HepG2 (cell line): Measurements from ENCODE around the gene ZMPSTE24. TPM values are rescaled to one million over a fixed set of nuclear protein-coding genes. Genes with fewer than 3 reads are reported as not detected.

Experiments used
- polyA plus RNA-seq, 8 experiments: library from polyadenylated mRNA; depleted of rRNA in 3 of 8; stranded (reverse) in 7 of 8; unstranded in 1 of 8; fragments of >200 nt; fragmentation: Illumina TruSeq in 4 of 8; extraction: Trizol in 4 of 8; gene quantifications; 2 replicates each; pipeline versions ENCODE4 v1.2.1 to v1.2.3, GENCODE V29; 2011 to 2016; ENCODE audit warnings: low read depth in 4 of 8, missing spikeins in 1 of 8, mixed read lengths in 1 of 8; ENCODE audit not compliant: insufficient read depth in 1 of 8
- total RNA-seq, 5 experiments: library from RNA; depleted of rRNA; stranded (reverse); fragments of >200 nt; fragmentation: Illumina TruSeq; extraction: Trizol; gene quantifications; 2 replicates each; pipeline ENCODE4 v1.2.3, GENCODE V29; 2016; ENCODE audit warnings: low read depth in 1 of 5

ZMPSTE24 gene
- total and polyA plus RNA-seq, 2 of the 13 experiments (the other 11 are each of a cell fraction or from before 2014, with no cell fraction given) = 13.6 to 60.2 TPM

Other genes with a start within 250 kb of the ZMPSTE24 start
- gene CAP1, start 217.5 kb upstream of the ZMPSTE24 start, total RNA-seq (2016; rRNA removed; fragmentation: Illumina TruSeq; extraction: Trizol) = 174 and 228 TPM in 2 replicates
- gene CAP1, start 217.5 kb upstream of the ZMPSTE24 start, polyA plus RNA-seq (2011; rRNA removed) = 166 and 195 TPM in 2 replicates
- gene PPT1, start 161.0 kb upstream of the ZMPSTE24 start, total RNA-seq (2016; rRNA removed; fragmentation: Illumina TruSeq; extraction: Trizol) = 79.5 and 129 TPM in 2 replicates
- gene PPT1, start 161.0 kb upstream of the ZMPSTE24 start, polyA plus RNA-seq (2011; rRNA removed) = 113 and 129 TPM in 2 replicates
- gene RLF, start 96.8 kb upstream of the ZMPSTE24 start, total RNA-seq (2016; rRNA removed; fragmentation: Illumina TruSeq; extraction: Trizol) = 15.7 and 27.2 TPM in 2 replicates
- gene RLF, start 96.8 kb upstream of the ZMPSTE24 start, polyA plus RNA-seq (2011; rRNA removed) = 7.0 and 9.0 TPM in 2 replicates
- gene TMCO2, start 10.3 kb upstream of the ZMPSTE24 start, total RNA-seq (2016; rRNA removed; fragmentation: Illumina TruSeq; extraction: Trizol) = not detected in 2 replicates
- gene TMCO2, start 10.3 kb upstream of the ZMPSTE24 start, polyA plus RNA-seq (2011; rRNA removed) = not detected in 2 replicates
- gene COL9A2, start 59.0 kb downstream of the ZMPSTE24 start, total RNA-seq (2016; rRNA removed; fragmentation: Illumina TruSeq; extraction: Trizol) = 8.9 and 26.9 TPM in 2 replicates
- gene COL9A2, start 59.0 kb downstream of the ZMPSTE24 start, polyA plus RNA-seq (2011; rRNA removed) = 20.2 and 34.7 TPM in 2 replicates
- 19.0 and 21.2 TPM in 2 replicates for gene SMAP2, start 115.5 kb downstream of the ZMPSTE24 start, total RNA-seq (2016; rRNA removed; fragmentation: Illumina TruSeq; extraction: Trizol)
- gene SMAP2, start 115.5 kb downstream of the ZMPSTE24 start, polyA plus RNA-seq (2011; rRNA removed) = 22.3 and 22.5 TPM in 2 replicates
- gene ZFP69B, start 192.2 kb downstream of the ZMPSTE24 start, total RNA-seq (2016; rRNA removed; fragmentation: Illumina TruSeq; extraction: Trizol) = 7.7 and 10.8 TPM in 2 replicates
- 4.6 and 4.9 TPM in 2 replicates for gene ZFP69B, start 192.2 kb downstream of the ZMPSTE24 start, polyA plus RNA-seq (2011; rRNA removed)
- gene ZFP69, start 219.1 kb downstream of the ZMPSTE24 start, total RNA-seq (2016; rRNA removed; fragmentation: Illumina TruSeq; extraction: Trizol) = 5.6 and 6.3 TPM in 2 replicates
- gene ZFP69, start 219.1 kb downstream of the ZMPSTE24 start, polyA plus RNA-seq (2011; rRNA removed) = 2.1 and 2.6 TPM in 2 replicates